Measurements from ENCODE around the gene RIC3.

- no peak for TF ChIP-seq CTCF (conservative IDR thresholded peaks at IDR 0.05 in 1 of 2, IDR thresholded peaks at IDR 0.05 in 1 of 2; ENCODE audit: low read depth in 1 of 2, low read length in 2 of 2)
- TF ChIP-seq EZH2 (IDR thresholded peaks at IDR 0.05; ENCODE audit: low read length, missing control alignments): no peak
Measured at GRCh38 chr11:8103909-8104308, 64.9 kb downstream of the RIC3 start.
